ENCODE measurements around the gene FH. TPM values are rescaled to one million over a fixed set of nuclear protein-coding genes. Genes with fewer than 3 reads are reported as not detected.

Gene FH
- total and polyA plus RNA-seq, 2 donors from 2014 or later = 51.9 to 128 TPM

DNA sequence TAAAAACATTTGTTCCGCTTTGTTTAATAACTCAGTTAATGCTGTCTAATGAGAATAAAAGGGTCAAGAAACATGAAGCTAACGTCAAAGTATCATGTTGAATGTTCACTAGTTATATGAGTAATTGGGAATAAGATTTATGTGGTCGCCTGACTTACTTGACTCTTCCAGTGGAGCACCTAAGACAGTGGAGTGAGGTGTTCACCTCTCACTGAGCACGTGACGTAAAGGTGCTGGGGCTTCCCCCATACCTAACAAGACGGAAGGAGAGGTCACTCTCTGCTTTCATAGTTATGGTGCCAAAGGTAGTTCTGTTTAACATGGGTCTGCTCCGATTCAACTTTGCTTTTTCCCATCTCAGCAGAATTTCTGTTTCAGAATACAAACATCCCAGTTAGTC is 13.3 kb upstream of the FH start:
- TF ChIP-seq, protein P1, sequence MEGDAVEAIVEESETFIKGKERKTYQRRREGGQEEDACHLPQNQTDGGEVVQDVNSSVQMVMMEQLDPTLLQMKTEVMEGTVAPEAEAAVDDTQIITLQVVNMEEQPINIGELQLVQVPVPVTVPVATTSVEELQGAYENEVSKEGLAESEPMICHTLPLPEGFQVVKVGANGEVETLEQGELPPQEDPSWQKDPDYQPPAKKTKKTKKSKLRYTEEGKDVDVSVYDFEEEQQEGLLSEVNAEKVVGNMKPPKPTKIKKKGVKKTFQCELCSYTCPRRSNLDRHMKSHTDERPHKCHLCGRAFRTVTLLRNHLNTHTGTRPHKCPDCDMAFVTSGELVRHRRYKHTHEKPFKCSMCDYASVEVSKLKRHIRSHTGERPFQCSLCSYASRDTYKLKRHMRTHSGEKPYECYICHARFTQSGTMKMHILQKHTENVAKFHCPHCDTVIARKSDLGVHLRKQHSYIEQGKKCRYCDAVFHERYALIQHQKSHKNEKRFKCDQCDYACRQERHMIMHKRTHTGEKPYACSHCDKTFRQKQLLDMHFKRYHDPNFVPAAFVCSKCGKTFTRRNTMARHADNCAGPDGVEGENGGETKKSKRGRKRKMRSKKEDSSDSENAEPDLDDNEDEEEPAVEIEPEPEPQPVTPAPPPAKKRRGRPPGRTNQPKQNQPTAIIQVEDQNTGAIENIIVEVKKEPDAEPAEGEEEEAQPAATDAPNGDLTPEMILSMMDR (IDR thresholded peaks at IDR 0.05; ENCODE audit: borderline replicate concordance, extremely low read depth, insufficient read depth) = no peak
- FAIRE-seq (no peak), DNase-seq (peak in 2 of 5 donors; percentile 12 to 22)
- intact Hi-C loops (cut with DNase I) = loop anchor here (10.0 kb wide), 1 partner anchor 92 kb away; no protein-coding TSS in a partner anchor
- H3K36me3 ChIP-seq (ENCODE audit: control insufficient read depth in 2 of 3, insufficient read depth in 3 of 3, low read length in 3 of 3) = no peaks in the 10 kb centered on the region
- peak overlapping the region; percentile 7 to 95 (median 49) for H3K4me3 ChIP-seq (ENCODE audit: low read length in 3 of 3)
- H3K27ac ChIP-seq (ENCODE audit: low read depth in 2 of 2, low read length in 2 of 2) = peak overlapping the region in 1 of 2 donors; percentile 52
- H3K4me1 ChIP-seq (ENCODE audit: control insufficient read depth in 2 of 3, insufficient read depth in 2 of 3, low read depth in 1 of 3, low read length in 3 of 3) = peaks cover 0 to 2% (median 0%) of the 10 kb centered on the region in 3 donors
- no peaks in the 10 kb centered on the region for H3K9me3 ChIP-seq (ENCODE audit: control insufficient read depth in 2 of 3, insufficient read depth in 1 of 3, low read length in 3 of 3)
- no peak overlapping the region for H3K9ac ChIP-seq (ENCODE audit: low read length in 3 of 3)
- H3K27me3 ChIP-seq (ENCODE audit: control insufficient read depth, insufficient read depth, low read length) = no peaks in the 10 kb centered on the region

GRCh38 chr1:241532162-241532531 is 12.6 kb upstream of the FH start, which contains the start of gene KMO:
TSS of gene KMO (plus strand) at chr1:241532378. CDS start at chr1:241532445, 67 bp downstream.
- peak within 1 kb of the TSS; percentile 37 to 70 (median 65) for H3K9ac ChIP-seq (ENCODE audit: low read length in 3 of 3)
- intact Hi-C loops (cut with DNase I) = loop anchor here (10.0 kb wide), 1 partner anchor 93 kb away; no protein-coding TSS in a partner anchor
- H3K27ac ChIP-seq (ENCODE audit: low read depth in 2 of 2, low read length in 2 of 2) = peak within 1 kb of the TSS; percentile 52 to 55
- FAIRE-seq (no peak), DNase-seq (peak in 2 of 5 donors; percentile 34 to 55)
- no peaks in the 10 kb centered on the region for H3K36me3 ChIP-seq (ENCODE audit: control insufficient read depth in 2 of 3, insufficient read depth in 3 of 3, low read length in 3 of 3)
- TF ChIP-seq, protein P1 (IDR thresholded peaks at IDR 0.05; ENCODE audit: borderline replicate concordance, extremely low read depth, insufficient read depth) = no peak
- peaks cover 0 to 2% (median 0%) of the 10 kb centered on the region in 3 donors for H3K4me1 ChIP-seq (ENCODE audit: control insufficient read depth in 2 of 3, insufficient read depth in 2 of 3, low read depth in 1 of 3, low read length in 3 of 3)
- no peaks in the 10 kb centered on the region for H3K27me3 ChIP-seq (ENCODE audit: control insufficient read depth, insufficient read depth, low read length)
- H3K9me3 ChIP-seq (ENCODE audit: control insufficient read depth in 2 of 3, insufficient read depth in 1 of 3, low read length in 3 of 3) = no peaks in the 10 kb centered on the region
- peak within 1 kb of the TSS; percentile 76 to 95 (median 77) for H3K4me3 ChIP-seq (ENCODE audit: low read length in 3 of 3)

GRCh38 chr1:241531195-241532161 is 11.9 kb upstream of the FH start:
- Histone ChIP-seq H3K27ac (ENCODE audit: low read depth in 2 of 2, low read length in 2 of 2) (peak overlapping the region; percentile 42 to 55), H3K9me3 (ENCODE audit: control insufficient read depth in 2 of 3, insufficient read depth in 1 of 3, low read length in 3 of 3) (no peaks in the 10 kb centered on the region), H3K4me1 (ENCODE audit: control insufficient read depth in 2 of 3, insufficient read depth in 2 of 3, low read depth in 1 of 3, low read length in 3 of 3) (peaks cover 0 to 2% (median 0%) of the 10 kb centered on the region in 3 donors), H3K36me3 (ENCODE audit: control insufficient read depth in 2 of 3, insufficient read depth in 3 of 3, low read length in 3 of 3) (no peaks in the 10 kb centered on the region), H3K4me3 (ENCODE audit: low read length in 3 of 3) (peak overlapping the region; percentile 76 to 95 (median 77)), H3K9ac (ENCODE audit: low read length in 3 of 3) (peak overlapping the region; percentile 37 to 70 (median 65)), H3K27me3 (ENCODE audit: control insufficient read depth, insufficient read depth, low read length) (no peaks in the 10 kb centered on the region)
- intact Hi-C loops (cut with DNase I) = loop anchor here (10.0 kb wide), 1 partner anchor 93 kb away; no protein-coding TSS in a partner anchor
- DNase-seq (peak in 2 of 5 donors; percentile 82 to 85), FAIRE-seq (peak; percentile 97)
- TF ChIP-seq, protein P1 (IDR thresholded peaks at IDR 0.05; ENCODE audit: borderline replicate concordance, extremely low read depth, insufficient read depth) = peak; percentile 51

Measured in kidney (tissue), 14 donors.